Keratinocyte (primary cell): Measurements from ENCODE around the gene NR2E3.

Source experiments
- CTCF ChIP-seq, 3 experiments: IDR thresholded peaks in 1 of 3; conservative IDR thresholded peaks in 1 of 3; optimal IDR thresholded peaks in 1 of 3; 2 replicates in 2 of 3; 3 replicates in 1 of 3; pipeline versions ENCODE3 to v1.5.1; 2011; ENCODE audit warnings: low read length in 3 of 3, mild to moderate bottlenecking in 3 of 3, moderate library complexity in 2 of 3, control low read depth in 1 of 3, inconsistent platforms in 1 of 3; ENCODE audit not compliant: insufficient read depth in 2 of 3; ENCODE audit errors: extremely low read depth in 1 of 3
- EZH2 ChIP-seq: IDR thresholded peaks from one replicate; pipeline ENCODE4 v1.6.1; 2012; ENCODE audit warnings: inconsistent platforms, mild to moderate bottlenecking, low read length, moderate library complexity

GRCh38 chr15:71841563-71841962, 31.2 kb downstream of the NR2E3 start:
- TF ChIP-seq EZH2 (no peak), CTCF (optimal IDR thresholded peaks at IDR 0.05 in 1 of 3, IDR thresholded peaks at IDR 0.05 in 1 of 3, conservative IDR thresholded peaks at IDR 0.05 in 1 of 3; ENCODE audit: extremely low read depth in 1 of 3, insufficient read depth in 2 of 3, low read length in 3 of 3) (no peak)
